Activated naive CD8-positive, alpha-beta T cell (primary cell): ENCODE results near the gene PDE4D.
"Not testable (repeated sequence)": the region's sequence is repeated elsewhere in the genome, so short reads cannot be mapped to it uniquely, and the experiment has no call there.

ENCODE experiments used
- H3K27ac Mint-ChIP-seq: one replicate; pipeline ENCODE4 v1.8.0; 2021; ENCODE audit warnings: mixed read lengths
- H3K27me3 Mint-ChIP-seq: one replicate; pipeline ENCODE4 v1.8.0; 2021; ENCODE audit warnings: mixed read lengths
- H3K36me3 Mint-ChIP-seq: one replicate; pipeline ENCODE4 v1.8.0; 2021; ENCODE audit warnings: mixed read lengths
- H3K4me1 Mint-ChIP-seq: one replicate; pipeline ENCODE4 v1.8.0; 2021; ENCODE audit warnings: low read depth, mixed read lengths
- H3K4me3 Mint-ChIP-seq: one replicate; pipeline ENCODE4 v1.8.0; 2021; ENCODE audit warnings: mild to moderate bottlenecking, mixed read lengths
- H3K9me3 Mint-ChIP-seq: one replicate; pipeline ENCODE4 v1.8.0; 2021; ENCODE audit warnings: low read depth, mixed read lengths

The PDE4D gene

DNA sequence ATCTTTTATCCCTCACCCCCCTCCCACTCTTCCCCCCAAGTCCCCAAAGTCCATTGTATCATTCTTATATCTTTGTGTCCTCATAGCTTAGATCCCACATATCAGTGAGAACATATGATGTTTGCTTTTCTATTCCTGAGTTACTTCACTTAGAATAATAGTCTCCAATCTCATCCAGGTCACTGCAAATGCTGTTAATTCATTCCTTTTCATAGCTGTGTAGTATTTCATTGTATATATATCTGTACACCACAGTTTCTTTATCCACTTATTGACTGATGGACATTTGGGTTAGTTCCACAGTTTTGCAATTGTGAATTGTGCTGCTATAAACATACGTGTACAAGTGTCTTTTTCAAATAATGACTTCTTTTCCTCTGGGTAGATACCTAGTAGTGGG lies 591.0 kb downstream of the PDE4D start:
- not testable (repeated sequence) for H3K27ac Mint-ChIP-seq, H3K36me3 Mint-ChIP-seq, H3K27me3 Mint-ChIP-seq, H3K4me1 Mint-ChIP-seq, H3K4me3 Mint-ChIP-seq, H3K9me3 Mint-ChIP-seq

DNA sequence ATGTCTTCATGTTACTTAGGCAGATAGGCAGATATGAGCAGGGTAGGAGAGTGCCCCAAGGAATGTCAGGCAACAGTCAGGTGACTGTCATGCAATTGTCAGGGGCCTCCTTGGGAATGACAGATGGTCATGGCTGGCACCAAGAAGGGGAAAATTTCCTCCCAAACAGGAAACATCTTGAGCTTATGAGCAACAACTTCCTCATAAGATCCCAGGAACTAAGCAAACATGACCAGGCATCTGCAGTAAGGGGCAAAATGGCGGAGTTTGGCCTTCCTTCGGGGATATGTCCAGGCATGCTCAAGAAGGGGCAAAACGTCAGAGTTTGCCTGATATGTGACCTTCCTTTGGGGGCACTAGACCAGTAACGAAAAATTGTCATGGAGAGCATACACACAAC lies 591.8 kb downstream of the PDE4D start:
- Mint-ChIP-seq H3K36me3 (no peaks in the 10 kb centered on the region), H3K9me3 (no peaks in the 10 kb centered on the region), H3K27ac (no peak overlapping the region), H3K4me3 (no peak overlapping the region), H3K27me3 (no peaks in the 10 kb centered on the region), H3K4me1 (peaks cover 11% of the 10 kb centered on the region)

DNA sequence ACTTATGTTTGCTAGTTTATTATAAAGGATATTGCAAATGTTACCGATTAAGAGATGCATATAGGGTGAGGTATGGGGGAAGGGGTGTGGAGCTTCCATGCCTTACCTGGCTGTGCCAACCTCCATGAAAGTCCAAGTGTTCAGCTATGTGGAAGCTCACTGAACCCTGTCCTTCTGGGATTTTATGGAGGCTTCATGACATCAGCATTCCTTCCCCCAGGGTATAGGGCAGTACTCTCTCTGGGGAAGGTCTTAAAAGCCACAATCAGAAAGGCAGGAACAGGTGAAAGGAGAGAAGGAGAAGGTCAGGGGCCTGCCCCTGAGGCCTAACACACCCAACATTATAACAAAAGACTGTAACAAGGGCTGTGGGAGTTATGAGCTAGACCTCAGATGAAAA lies 592.6 kb downstream of the PDE4D start:
- Mint-ChIP-seq H3K9me3 (no peaks in the 10 kb centered on the region), H3K4me1 (peaks cover 15% of the 10 kb centered on the region), H3K36me3 (no peaks in the 10 kb centered on the region), H3K27me3 (no peaks in the 10 kb centered on the region), H3K27ac (no peak overlapping the region), H3K4me3 (no peak overlapping the region)

DNA sequence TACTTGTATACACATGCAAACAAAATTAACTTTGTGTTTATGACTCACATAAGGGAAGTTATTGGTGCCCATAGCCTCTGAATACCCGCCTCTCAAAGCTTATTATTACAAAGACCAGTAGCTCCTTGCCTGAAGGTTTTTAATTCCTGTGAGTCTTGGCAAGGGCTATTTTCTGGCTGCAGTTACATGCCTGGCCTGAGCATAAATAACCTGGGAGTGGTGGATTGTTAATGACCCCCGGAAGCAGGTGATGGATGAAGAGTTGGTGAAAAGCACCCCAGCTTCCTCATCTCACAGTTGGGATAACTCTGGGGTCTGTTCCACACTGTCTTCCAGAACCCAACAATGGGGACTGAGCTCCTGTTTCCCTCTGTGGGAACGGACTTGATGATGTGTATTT lies 594.5 kb downstream of the PDE4D start:
- Mint-ChIP-seq H3K27me3 (no peaks in the 10 kb centered on the region), H3K4me1 (peaks cover 15% of the 10 kb centered on the region), H3K9me3 (no peaks in the 10 kb centered on the region), H3K27ac (no peak overlapping the region), H3K36me3 (no peaks in the 10 kb centered on the region), H3K4me3 (no peak overlapping the region)

DNA sequence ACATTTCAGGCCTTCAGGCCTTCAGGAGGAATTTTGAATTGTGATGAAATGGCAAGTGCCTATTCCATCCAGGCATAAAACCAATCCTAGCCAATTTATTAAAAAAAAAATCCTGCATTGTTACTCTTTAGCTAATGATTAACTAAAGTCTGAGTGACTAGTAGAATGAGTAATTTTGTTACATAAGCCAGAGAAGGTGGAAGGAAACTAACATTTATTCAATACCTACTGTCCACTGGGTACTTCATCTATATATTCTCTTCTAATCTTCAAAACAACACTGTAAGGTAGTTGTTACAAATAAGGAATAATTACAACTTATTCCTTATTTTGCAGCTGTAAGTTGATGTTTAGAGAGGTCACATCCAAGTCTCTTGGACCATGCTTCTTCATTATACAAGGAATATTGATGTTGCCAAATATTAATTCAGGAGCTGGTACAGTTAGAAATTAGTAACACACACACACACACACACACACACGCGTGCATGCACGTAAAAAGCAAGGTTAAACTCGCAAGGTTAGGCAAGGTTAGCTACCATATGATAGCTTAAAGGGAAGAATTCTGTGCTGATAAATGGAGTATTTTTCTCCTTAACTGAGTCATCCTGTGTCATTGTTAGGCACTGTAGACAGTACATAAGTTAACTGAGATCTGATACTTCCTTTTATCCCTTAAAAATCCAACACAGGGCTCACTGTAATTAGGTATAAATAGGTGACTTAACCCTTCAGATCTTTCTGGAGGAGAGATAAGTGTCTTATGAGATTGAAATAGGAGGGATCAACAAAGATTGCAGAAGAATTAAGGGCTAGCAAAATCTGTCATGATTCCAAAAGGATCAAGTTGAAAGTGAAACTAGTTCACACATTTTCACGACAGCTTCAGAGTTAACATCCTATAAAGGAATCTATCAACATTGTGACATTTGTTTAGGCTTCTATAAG lies 596.9 kb downstream of the PDE4D start:
- H3K36me3 Mint-ChIP-seq, result no peaks in the 10 kb centered on the region
- H3K4me3 Mint-ChIP-seq, result peak overlapping the region; percentile 69
- no peaks in the 10 kb centered on the region for H3K27me3 Mint-ChIP-seq
- H3K27ac Mint-ChIP-seq, result peak overlapping the region; percentile 29
- no peaks in the 10 kb centered on the region for H3K9me3 Mint-ChIP-seq
- peaks cover 15% of the 10 kb centered on the region for H3K4me1 Mint-ChIP-seq

DNA sequence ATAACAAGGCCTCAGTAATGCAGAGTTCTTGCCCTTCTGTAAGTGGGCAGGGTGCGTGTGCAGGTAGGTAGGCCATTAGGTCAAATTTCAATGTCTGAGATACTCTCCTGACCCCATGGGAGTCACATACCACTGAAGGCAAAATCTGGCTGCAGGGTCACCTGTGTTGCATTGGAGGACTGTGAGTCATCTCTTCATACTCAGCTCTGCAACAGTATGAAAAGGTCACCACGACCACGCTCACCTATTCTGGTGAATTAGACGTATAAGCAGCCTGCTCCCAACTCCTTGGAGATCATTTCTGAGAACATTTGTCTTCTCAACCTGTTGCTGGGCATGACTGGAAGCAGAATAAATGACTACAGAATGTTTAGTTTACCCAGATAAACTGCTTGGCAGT lies 599.8 kb downstream of the PDE4D start:
- no peak overlapping the region for H3K27ac Mint-ChIP-seq
- peaks cover 15% of the 10 kb centered on the region for H3K4me1 Mint-ChIP-seq
- no peak overlapping the region for H3K4me3 Mint-ChIP-seq
- H3K9me3 Mint-ChIP-seq, result no peaks in the 10 kb centered on the region
- H3K36me3 Mint-ChIP-seq, result no peaks in the 10 kb centered on the region
- no peaks in the 10 kb centered on the region for H3K27me3 Mint-ChIP-seq

DNA sequence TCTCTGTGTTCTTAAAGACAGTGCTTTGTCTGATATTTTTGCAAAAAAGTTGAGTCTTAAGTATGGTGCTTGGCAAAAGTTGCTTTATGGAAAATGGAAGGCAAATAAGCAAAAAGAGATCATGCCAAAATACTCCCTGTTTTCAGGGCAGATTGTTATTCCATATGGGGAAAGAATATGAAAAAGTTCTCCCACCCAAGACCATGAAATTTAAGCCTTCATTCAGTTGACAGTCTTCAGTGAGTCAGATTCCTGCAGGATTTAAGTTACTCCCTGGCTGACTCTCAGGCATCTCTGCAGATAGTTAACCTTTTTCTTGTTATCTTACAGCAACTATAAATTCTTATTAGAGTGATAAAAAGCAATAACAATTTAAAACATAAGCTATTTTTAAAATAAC lies 601.6 kb downstream of the PDE4D start:
- Mint-ChIP-seq H3K27me3 (peaks cover 2% of the 10 kb centered on the region), H3K27ac (no peak overlapping the region), H3K4me3 (no peak overlapping the region), H3K4me1 (peaks cover 6% of the 10 kb centered on the region), H3K36me3 (no peaks in the 10 kb centered on the region), H3K9me3 (no peaks in the 10 kb centered on the region)

DNA sequence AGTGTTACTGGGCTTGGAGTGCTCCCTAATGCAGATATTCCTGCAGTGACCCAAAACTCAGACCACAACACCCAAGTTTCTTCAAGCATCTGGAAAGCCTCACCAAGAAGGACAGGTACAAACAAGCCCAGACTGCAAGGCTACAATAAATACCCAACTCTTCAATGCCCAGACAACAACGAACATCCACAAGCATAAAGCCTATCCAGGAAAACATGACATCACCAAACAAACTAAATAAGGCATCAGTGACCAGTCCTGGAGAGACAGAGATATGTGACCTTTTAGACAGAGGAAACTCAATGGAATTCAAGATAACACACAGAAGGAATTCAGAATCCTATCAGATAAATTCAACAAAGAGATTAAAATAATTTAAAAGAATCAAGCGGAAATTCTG lies 605.6 kb downstream of the PDE4D start:
- Mint-ChIP-seq H3K9me3 (no peaks in the 10 kb centered on the region), H3K27ac (no peak overlapping the region), H3K4me1 (no peaks in the 10 kb centered on the region), H3K4me3 (no peak overlapping the region), H3K36me3 (no peaks in the 10 kb centered on the region), H3K27me3 (peaks cover 2% of the 10 kb centered on the region)

DNA sequence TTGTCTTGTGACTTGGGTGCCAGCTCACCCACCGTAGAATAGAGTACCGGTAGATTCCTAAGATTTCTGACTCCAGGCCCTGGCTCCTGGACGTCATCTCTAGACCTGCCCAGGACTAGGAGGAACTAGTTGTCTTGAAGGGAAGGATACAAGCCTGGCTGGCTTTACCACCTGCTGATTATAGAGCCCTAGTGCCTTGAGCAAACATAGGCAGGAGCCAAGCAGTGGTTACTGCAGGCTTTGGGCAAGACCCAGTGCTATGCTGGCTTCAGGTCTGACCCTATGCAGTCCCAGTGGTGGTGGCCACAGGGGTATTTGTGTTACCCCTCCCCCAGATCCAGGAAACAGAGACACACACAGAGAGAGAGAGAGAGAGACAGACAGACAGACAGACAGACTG lies 606.2 kb downstream of the PDE4D start:
- H3K27me3 Mint-ChIP-seq, result peaks cover 2% of the 10 kb centered on the region

DNA sequence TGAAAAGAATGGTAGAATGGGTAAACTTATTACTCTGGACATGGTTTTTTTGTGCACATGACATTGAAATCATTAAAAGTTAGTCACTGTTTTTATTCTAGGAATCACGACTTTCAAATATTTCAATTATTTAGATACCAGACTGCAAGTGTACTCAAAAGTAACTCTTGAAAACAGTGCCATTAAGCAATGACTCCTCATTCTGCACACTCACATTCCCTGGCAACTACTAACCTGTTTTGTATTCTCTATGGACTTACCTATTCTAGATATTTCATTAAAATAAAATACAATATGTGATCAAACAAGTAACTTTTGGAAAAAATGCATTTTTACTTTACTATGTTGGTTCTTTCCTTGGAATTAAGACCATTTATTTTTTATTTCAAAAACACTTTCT lies 607.0 kb downstream of the PDE4D start:
- Mint-ChIP-seq H3K4me1 (no peaks in the 10 kb centered on the region), H3K27ac (no peak overlapping the region), H3K9me3 (no peaks in the 10 kb centered on the region), H3K36me3 (no peaks in the 10 kb centered on the region), H3K27me3 (peaks cover 2% of the 10 kb centered on the region), H3K4me3 (no peak overlapping the region)

More for the DNA sequence above, 606.2 kb downstream of the PDE4D start:
- H3K9me3 Mint-ChIP-seq, result no peaks in the 10 kb centered on the region
- H3K4me1 Mint-ChIP-seq, result no peaks in the 10 kb centered on the region
- H3K4me3 Mint-ChIP-seq, result no peak overlapping the region
- no peak overlapping the region for H3K27ac Mint-ChIP-seq
- no peaks in the 10 kb centered on the region for H3K36me3 Mint-ChIP-seq

DNA sequence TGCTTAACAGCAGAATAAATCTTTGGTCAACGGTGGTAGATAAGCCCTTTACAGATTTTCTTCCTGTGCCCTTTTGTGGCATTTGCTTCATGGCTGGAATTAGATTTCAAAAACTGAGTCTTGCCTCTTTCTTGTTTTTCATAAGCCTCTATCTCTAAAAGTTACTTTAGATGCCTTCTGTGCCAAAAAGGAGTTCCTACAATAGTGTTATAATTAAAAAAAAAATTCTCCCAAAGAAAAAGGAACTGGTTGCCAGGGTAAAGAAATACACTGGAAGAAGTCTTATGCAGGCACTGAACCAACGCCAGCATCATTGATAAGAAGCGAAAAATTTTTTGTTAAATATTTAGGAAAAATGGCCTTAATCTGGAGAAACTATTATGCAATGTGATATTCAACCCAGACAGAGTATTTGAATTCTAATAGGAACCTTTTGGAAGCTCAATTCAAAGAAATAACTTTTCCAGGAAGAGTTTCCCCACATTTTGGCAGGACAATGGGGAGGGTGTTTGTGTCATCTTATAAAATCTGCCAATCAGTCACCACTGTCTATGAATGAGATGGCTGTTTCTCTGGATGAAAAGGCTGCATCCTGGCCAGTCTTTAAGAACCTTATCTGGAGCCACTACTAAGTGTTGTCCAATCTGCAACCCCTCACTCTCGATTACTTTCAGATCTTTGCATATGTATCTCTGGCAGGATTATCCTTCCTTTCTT lies 608.1 kb downstream of the PDE4D start:
- H3K27ac Mint-ChIP-seq, result no peak overlapping the region
- H3K4me3 Mint-ChIP-seq, result no peak overlapping the region
- H3K4me1 Mint-ChIP-seq, result no peaks in the 10 kb centered on the region
- H3K36me3 Mint-ChIP-seq, result no peaks in the 10 kb centered on the region
- H3K27me3 Mint-ChIP-seq, result peaks cover 2% of the 10 kb centered on the region
- no peaks in the 10 kb centered on the region for H3K9me3 Mint-ChIP-seq

DNA sequence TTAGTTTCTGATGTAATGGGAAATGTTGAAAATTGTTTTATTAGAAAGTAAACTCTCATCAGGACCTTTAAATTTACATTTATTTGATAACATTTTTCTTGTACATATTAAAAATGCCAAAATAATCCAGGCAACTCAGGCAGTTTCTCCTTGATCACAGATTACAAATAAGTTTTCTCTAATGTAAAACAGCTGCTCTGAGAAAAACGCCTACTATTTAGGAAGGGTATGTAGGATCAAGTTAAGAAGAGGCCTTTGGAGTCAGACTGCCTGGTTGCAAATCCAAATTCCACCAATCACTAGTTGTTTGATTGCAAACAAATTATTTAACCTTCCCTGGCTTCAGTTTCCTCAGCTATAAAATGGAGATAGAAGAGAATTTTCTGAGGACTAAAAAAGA lies 610.8 kb downstream of the PDE4D start:
- H3K4me1 Mint-ChIP-seq, result no peaks in the 10 kb centered on the region
- H3K36me3 Mint-ChIP-seq, result no peaks in the 10 kb centered on the region
- no peak overlapping the region for H3K27ac Mint-ChIP-seq
- peaks cover 7% of the 10 kb centered on the region for H3K27me3 Mint-ChIP-seq
- H3K4me3 Mint-ChIP-seq, result no peak overlapping the region
- no peaks in the 10 kb centered on the region for H3K9me3 Mint-ChIP-seq

DNA sequence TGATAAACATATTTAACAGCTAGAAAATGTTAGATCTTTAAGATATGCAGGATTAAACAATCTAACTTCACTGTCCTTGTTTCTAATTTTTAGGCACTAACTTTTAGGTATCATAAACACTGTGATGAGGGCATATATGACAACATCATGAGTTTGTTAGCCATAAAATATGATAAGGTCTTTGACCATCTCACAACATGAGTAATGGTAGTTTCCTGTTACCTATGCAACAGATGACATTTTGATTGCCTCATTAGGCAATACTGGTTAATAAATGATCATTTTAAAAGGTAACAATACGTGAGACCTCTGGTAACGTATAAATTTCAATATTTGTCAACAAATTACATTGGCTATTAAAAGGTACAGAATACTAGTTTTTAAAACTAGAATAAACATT lies 613.5 kb downstream of the PDE4D start:
- H3K9me3 Mint-ChIP-seq, result no peaks in the 10 kb centered on the region
- no peak overlapping the region for H3K4me3 Mint-ChIP-seq
- H3K27me3 Mint-ChIP-seq, result peaks cover 15% of the 10 kb centered on the region
- H3K27ac Mint-ChIP-seq, result no peak overlapping the region
- no peaks in the 10 kb centered on the region for H3K36me3 Mint-ChIP-seq
- H3K4me1 Mint-ChIP-seq, result peaks cover 11% of the 10 kb centered on the region

DNA sequence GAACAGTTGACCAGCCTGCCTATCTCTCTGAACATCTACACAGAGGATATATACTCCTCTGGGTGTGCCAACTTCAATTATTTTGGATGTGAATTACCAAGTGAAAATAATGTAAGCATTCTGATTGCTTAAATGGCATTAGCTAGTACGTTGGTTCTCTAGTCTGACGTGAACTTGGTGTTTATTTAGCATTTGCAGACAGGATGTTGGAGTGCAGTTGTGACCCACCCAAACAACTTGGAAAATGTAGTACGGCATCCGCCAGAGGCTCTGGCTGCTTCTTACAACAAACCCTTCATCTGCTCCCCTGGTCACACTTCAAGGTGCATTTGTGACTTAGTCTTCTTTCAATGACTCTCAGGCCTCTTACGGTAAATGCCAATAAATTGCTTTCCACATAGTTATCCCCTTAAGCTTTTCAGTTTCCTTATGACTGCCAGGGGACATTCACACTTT lies 616.6 kb downstream of the PDE4D start:
- Mint-ChIP-seq H3K36me3 (no peaks in the 10 kb centered on the region), H3K27me3 (peaks cover 16% of the 10 kb centered on the region), H3K4me3 (no peak overlapping the region), H3K27ac (no peak overlapping the region), H3K4me1 (peaks cover 12% of the 10 kb centered on the region), H3K9me3 (no peaks in the 10 kb centered on the region)

DNA sequence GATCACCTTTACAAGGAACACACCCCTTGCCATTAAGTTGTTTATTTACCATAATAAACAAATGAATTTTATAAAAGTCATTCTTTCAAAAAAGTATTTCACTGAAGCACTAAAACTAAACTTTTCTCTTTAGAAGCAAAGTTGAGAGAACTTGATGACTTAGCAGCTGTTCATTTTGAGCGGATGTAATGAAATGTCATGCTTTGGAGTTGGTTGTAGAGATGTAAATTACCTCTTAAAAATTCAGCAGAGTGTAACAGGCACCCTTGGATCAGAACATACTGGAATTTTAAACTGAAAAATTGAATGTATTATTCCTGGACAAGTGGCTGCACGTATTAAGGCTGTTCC lies 617.2 kb downstream of the PDE4D start:
- H3K27me3 Mint-ChIP-seq, result peaks cover 16% of the 10 kb centered on the region
- peaks cover 12% of the 10 kb centered on the region for H3K4me1 Mint-ChIP-seq
- H3K36me3 Mint-ChIP-seq, result no peaks in the 10 kb centered on the region
- H3K9me3 Mint-ChIP-seq, result no peaks in the 10 kb centered on the region
- H3K4me3 Mint-ChIP-seq, result no peak overlapping the region
- no peak overlapping the region for H3K27ac Mint-ChIP-seq
